GM19238 (cell line): ENCODE data around the gene ING3.

Experiments used
- DNase-seq: peaks from one replicate; pipeline ENCODE4 v3.0.0; 2011; ENCODE audit warnings: low spot score; ENCODE audit not compliant: insufficient read length

ING3 gene

DNA sequence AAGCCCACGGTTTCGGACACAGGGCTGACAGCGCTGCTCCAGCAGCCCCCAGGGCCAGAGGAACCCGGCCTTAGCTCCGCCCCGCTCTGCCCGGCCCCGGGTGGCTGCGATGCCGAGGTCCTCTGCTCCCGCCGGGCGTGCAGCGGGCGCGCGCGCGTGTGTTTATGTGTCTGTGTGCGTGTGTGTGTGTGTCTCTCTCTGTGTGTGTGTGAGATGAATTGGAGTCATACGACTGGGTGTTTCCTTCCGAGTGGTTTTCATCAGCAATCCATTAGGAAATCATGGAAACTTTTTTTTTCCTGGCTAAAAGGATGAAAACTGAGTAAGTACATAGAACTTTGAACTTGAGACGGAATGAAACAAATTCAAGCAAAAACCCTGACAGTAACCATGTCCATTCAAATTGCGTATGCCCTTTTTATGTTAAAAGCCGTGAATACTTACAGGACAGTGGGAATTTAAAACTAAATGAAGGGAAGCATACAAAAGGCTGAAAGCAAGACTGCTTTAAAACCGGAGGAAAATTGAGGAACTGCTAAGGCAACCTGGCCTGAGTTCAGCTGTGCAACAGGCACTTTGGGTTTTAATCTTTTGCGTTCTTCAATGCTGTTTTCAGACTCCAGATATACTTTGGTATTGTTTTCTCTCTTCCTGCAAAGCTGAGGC, 38.1 kb downstream of the ING3 start, which contains the start of gene CPED1:
Gene CPED1, plus strand, starts transcription at position 121 of the 666 bp plus-strand sequence. CDS start 911 bp downstream, outside the sequence.
- DNase-seq = peak; percentile 22

DNA sequence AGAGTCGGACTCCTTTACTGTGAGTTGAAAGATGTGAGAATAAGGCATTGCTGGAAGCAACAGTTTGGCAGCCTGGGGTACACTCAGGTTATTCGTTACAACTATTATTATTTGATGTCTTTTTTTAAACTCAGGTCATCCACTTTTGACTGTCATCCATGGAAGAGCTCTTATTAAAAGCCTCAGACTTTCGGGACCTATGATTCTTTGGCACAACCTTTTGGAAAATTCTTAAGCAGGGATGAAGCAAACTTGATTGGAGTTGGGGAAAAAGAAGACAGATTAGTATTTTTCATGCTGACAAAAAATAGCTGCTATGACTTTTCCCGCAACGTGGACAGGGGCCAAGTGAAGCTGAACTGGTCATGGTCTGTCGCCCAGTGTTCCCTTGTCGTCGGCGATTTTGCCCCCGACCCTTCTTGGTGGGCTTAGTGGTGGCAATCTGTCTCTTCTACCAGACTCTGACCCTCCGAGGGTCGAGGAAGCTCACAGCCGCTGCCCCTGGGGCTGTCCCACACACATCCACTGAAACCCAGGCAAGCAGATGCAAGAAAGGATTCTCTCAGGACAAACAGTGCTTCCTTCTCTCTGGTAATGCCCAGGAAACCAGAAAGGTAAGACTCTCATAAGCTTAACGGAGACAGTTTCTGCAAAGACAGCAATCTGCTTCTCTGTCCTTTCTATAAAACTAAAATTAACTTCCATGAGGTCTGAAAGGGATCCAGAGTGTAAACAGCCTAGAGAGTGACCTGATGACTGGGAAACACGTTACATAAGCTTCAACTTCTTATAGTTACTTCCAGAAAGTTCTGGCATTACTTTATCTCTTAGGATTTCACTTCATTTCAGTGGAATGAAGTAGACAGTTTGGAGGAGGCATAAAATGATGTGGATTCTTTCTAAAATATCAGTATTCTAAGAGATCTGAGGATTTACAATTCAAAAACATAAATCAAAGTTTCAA, 39.0 kb downstream of the ING3 start:
- DNase-seq = no peak

DNA sequence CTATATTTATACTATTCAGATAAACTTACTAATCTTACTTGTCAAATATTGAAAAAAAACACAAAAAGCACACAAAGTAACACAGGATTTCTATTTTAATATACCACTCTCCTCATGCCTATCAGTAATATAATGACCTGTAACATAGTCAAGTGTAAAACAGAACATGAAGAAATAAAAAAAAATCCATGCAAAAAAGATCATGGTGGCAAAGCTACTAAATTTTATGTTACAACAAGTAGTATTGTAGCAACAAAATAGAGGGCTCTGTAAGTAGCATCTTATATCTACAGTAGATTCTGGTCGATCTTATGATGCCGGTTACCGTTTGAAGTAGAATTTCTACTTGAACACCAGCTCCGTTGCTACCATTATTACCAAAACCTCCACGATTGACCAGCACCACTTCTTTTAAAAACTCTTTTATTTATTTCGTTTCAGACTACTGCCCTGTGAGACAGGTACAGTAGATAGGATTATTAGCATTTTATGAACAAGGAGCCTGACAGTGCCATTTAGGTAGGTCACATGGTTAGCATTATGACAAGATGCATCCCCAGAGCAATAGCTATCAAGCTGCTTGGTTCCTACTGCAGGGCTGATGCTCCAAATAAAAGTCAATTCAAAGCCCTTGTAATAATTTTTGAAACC, 40.0 kb downstream of the ING3 start:
- no peak for DNase-seq

DNA sequence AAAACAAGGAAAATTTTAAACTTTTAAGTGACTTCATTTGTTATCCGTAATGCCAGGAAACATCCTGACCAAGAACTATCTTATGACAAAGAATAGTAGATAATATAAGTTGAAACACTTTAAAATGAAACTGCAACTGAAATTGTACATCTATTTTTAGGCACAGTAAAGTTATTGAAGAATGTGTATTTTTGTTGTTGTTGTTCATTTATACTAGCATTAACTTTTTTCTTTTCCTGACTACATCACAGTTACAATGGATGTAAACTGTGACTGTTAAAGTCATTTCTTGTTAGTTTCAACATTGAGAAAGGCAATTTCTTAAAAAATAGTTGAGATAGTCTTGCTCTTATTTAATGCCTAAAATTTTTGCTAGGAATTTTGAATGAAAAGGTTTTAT, 40.6 kb downstream of the ING3 start:
- no peak for DNase-seq

GRCh38 chr7:120991581-120991980, 41.0 kb downstream of the ING3 start:
- DNase-seq = no peak

DNA sequence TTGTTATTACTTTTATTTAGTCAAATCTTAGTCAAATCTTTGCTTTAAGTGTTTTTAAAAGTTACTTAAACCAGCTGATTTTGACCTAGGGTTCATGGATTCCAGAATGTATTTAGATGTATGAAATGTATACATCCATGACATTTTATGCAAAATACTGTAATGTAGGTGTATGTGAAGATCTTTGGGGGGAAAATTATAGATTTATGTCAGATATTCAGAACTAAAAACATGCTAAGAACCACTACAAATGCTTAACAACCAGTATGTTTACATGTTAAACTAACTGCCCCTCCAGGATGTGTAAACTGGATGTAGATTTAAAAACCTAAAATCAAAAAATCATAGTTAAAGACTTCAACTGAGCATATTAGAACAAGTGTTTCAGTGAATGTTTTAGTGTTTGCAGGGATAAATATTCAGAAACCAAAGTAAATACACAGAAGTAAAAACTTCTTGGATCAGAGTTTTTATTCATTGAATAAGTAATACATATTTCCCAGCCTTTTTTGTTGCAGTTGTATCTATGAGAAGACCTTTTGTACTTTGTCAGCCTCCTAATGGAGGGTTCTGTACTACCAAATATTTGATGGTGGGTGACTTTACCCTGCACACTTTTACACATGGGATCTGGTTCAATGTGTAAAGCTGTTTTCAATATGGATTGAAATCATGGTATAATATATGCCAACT, 41.8 kb downstream of the ING3 start:
- DNase-seq = no peak

DNA sequence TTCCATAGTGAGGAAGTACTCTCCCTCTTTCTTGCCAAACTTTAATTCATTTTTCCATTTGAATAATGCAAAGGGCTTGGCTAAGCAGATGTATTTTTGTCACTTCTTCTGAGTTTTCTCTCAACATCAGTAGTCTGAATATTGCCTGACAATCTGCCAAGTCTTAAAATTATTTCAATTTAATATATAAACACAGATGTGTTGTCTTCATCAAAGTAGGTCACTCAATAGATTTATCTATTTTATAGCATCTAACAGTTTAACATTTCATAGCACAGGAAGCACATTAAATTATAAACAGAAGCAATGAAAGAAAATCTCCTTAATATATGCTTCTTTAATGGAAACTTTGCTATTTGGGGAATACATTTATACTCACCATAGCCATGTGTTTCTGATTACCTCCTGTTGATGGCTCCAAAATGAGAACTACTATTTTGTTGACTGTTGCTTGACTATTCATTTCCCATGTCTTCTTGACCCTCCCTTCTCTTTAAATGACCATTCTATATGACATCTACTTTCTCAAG, 42.5 kb downstream of the ING3 start:
- DNase-seq = no peak

DNA sequence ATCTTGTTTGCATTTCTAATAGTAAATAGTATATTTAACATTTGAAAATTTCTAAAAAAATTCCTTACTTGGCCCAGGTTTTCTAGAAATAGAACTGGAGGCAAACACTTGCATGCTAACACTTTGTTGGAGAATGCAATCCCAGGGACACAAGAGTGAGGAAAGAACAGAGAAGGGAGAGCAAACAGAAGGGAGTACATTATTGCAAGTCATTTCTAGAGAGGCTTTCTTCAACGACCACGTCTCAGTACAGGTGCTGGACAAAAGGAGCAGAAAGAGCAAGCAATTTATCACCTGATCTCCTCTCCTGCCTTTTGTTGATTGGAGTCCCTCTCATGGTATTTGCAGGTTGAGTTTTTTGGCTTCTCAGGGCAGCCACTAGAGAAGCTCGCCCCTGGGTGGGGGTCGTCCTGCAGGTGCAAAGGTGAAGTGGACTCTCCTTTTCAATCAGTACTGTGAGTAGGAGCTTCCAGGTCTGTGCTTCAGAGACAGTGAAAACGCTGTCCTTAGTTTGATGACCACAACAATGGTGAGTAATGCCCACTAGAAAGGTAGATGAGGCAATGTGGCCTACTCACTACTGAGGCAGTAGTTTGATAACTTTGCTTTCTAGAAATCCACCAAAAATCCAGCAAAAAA, 43.1 kb downstream of the ING3 start:
- DNase-seq = no peak

GRCh38 chr7:120994512-120995410, 44.2 kb downstream of the ING3 start:
- no peak for DNase-seq

GRCh38 chr7:120995654-120996053, 45.1 kb downstream of the ING3 start:
- no peak for DNase-seq

GRCh38 chr7:120996333-120996987, 45.9 kb downstream of the ING3 start:
- DNase-seq = no peak

- DNase-seq = no peak
These were observed 46.4 kb downstream of the ING3 start for GRCh38 chr7:120996988-120997345.

DNA sequence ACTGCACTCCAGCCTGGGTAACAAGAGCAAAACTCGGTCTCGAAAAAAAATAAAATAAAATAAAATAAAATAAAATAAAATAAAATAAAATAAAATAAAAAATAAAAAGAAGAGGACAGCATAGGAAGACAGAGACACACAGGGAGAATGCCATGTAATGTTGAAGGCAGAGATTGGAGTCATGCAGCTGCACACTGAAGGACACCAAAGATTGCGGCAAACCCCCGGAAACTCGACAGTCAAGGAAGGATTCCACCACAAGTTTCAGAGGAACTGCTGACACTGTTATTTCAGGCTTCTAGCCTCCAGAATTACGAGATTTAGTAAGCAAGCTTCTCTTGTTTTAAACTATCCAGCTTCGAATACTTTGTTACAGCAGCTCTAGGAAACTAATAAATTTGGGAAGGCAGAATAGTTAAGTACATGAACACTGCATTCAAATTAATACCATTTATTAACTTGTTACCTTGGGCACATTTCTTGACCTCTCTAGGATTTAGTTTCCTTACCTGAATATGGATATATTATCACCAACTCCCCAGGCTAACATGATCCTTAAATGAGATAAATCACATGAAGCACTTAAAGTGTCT, 47.4 kb downstream of the ING3 start:
- no peak for DNase-seq

DNA sequence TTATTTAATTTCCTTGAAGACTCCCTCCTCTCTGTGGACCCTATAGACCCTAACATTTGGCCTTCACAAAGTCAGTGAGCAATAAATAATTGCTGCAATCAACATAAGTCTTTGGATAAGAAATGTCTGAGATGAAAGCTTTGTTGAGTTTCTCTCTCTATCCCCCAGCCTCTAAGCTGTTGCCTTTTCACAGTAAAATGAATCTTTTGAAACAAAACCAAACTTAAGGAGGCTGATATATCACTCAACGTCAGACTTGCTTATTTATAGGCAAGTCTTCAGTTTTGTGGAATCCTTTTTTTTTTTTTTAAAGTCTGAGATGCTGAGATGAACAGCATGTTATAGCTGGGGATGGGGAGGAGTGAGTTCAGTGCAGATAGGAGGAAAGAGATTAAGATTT, 47.9 kb downstream of the ING3 start:
- DNase-seq = no peak

GRCh38 chr7:120998996-120999565, 48.5 kb downstream of the ING3 start:
- DNase-seq = no peak

DNA sequence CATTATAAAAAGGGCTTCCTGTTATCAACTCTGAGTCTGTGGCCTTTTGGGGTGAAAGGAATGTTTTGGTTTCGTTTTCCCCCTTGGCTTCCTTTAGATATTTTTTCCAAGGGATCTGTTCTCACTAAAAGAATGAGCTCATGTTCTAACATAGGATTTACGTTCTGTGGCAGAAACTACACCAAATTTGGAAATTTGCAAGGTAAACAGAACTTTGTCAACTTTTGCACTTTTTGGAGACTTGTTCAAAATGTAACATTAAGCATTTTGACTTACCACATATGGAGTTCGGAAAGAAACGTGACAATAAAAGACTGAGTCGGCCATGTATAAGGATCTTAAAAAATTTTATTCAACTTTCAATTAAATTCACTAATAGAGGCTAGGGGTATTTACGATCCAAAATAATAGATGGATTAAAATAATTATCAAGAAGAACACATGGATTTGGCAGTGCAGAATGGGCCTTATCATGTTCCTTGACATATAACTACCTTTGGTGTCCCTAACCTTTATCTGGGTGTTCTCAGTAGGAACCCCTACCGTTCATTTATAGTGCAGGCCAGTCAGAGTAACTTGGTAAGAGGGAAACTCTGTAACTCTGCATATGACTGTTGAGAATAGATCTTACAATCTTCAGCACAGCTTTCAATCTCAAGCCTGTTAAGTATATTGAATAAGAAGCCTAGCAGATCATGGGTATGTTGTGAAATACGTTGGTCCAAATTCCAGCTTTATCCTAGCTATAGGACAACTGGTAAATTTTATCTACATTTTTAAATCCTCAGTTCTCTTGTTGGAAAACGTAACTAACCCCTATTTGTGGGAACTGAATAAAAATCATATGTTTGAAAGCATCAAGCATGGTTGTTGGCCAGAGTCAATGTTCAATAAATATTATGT, 49.8 kb downstream of the ING3 start:
- no peak for DNase-seq

DNA sequence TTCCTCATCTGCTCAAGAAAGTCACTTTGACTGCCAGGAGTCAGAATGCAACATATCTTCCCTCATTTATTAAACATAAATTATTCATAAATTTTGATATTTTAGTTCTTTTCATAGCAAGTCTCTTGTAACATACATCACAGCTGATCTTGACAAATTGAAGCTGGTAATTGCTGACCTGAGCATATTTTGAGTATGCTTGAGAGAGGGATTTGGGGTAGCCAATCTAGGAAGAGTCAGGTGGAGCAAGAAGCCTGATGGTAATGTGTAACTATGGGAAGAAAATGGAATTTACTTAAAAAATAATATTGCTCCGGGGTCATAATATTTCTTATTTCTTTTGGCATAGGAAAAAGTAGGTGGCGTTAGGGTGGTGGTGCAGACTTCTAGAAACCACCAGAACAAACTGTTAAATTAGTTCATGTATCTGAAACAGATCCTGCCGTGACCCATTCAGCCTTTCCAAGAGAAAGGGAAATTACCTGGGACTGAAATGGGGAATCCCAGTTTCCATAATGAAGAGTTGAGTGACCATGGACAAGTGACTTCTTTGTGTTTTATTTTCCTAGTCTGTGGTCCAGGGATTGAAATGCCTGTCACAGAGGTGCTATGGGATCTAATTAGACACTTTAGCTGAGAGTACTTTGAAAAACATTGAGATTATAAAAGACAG, 50.8 kb downstream of the ING3 start:
- DNase-seq = no peak
